Epithelial cell of proximal tubule (primary cell): Measurements from ENCODE around the gene ALDOA. TPM values are rescaled to one million over a fixed set of nuclear protein-coding genes. Genes with fewer than 3 reads are reported as not detected.

Experiments
- DNase-seq: peaks from one replicate; pipeline ENCODE4 v3.0.0-alpha.2; 2011; ENCODE audit warnings: low read depth
- H3K4me3 ChIP-seq: 2 replicates; pipeline ENCODE4 v1.5.1; 2011; ENCODE audit warnings: low read depth, mild to moderate bottlenecking, low read length
- total RNA-seq: library from RNA; depleted of rRNA; stranded (reverse); fragments of >200 nt; gene quantifications from 2 replicates; pipeline ENCODE4 v1.2.3, GENCODE V29; 2015
- TF ChIP-seq, protein P1 (sequence below): conservative IDR thresholded peaks from 2 replicates; pipeline ENCODE4 v1.5.1; 2012; ENCODE audit warnings: low read depth, mild to moderate bottlenecking, low read length

The ALDOA gene
- total RNA-seq, 1 donor from 2014 or later, result 2,089 TPM

DNA sequence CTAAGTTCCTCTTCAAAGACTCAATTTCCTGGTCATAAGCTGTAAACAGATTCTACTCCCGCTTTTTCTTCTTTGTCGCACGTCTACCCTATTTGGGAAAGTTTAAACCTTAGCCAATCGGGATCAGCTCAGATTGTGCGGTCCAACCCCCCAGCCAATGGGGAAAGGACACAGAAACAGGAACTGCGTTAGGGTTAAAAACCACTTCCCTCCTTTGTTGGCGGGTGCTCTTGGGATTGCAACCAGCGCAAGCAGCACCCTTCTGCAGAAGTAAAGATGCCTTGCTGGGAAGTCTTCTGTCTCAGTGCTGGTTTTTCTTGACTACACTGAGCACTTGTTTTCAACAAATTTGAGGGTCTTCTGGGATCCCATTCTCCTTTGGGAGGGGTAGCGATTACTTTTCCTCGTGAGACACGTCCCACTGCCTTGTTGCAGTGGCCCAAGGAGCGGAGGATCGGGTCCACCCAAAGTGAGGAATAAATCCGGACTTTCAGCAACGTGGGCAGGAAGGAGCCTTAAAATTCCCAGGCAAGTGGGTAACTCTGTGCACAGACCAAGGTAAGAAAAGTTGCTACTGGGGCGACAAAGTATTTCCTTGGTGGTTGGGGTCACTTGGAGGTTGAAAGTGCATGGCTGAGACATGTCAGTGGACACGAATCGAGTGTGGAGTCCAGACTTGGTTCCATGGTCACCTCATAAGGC is 31.5 kb downstream of the ALDOA start:
- no peak overlapping the region for H3K4me3 ChIP-seq
- no peak for DNase-seq
- TF ChIP-seq, protein P1, sequence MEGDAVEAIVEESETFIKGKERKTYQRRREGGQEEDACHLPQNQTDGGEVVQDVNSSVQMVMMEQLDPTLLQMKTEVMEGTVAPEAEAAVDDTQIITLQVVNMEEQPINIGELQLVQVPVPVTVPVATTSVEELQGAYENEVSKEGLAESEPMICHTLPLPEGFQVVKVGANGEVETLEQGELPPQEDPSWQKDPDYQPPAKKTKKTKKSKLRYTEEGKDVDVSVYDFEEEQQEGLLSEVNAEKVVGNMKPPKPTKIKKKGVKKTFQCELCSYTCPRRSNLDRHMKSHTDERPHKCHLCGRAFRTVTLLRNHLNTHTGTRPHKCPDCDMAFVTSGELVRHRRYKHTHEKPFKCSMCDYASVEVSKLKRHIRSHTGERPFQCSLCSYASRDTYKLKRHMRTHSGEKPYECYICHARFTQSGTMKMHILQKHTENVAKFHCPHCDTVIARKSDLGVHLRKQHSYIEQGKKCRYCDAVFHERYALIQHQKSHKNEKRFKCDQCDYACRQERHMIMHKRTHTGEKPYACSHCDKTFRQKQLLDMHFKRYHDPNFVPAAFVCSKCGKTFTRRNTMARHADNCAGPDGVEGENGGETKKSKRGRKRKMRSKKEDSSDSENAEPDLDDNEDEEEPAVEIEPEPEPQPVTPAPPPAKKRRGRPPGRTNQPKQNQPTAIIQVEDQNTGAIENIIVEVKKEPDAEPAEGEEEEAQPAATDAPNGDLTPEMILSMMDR, result no peak

DNA sequence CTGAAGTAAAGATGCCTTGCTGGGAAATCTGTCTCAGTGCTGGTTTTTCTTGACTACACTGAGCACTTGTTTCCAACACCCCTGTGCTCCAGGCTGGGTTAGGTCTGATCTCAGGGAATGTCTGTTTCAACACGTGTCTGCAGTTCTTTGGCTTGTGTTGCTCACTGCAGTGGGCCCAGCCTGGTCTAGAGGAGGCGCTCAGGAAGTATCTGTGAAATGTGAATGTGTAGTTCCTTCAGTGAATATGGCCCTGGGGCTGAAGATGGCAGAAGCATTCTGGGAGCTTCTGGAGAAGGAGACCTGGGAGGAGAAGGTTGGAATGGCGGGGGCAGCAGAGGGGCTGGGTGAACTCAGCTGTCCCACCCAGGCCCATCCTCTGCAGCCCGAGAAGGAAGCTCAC is 38.5 kb downstream of the ALDOA start:
- no peak overlapping the region for H3K4me3 ChIP-seq
- DNase-seq, result no peak
- TF ChIP-seq, protein P1, result no peak

DNA sequence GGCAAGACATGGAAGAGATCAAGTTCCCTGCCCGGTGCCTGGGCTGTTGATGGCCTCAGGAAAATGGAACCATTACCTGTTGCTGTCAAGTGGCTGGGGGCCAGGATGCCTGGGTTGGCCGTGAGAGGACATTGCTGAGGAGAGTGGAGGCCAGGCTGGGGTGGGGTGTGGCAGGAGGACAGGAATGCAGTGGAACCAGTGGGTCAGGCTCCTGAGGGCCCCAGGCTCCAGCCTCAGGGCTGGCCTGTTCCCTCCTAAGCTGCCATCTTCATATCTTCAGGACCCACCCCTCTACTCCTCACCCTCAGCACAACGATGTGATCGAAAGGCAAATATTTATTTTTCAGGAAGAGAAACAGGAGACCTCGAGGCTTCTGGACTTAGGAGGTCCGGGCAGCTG is 38.9 kb downstream of the ALDOA start:
- DNase-seq, result no peak
- TF ChIP-seq, protein P1, result no peak
- no peak overlapping the region for H3K4me3 ChIP-seq

DNA sequence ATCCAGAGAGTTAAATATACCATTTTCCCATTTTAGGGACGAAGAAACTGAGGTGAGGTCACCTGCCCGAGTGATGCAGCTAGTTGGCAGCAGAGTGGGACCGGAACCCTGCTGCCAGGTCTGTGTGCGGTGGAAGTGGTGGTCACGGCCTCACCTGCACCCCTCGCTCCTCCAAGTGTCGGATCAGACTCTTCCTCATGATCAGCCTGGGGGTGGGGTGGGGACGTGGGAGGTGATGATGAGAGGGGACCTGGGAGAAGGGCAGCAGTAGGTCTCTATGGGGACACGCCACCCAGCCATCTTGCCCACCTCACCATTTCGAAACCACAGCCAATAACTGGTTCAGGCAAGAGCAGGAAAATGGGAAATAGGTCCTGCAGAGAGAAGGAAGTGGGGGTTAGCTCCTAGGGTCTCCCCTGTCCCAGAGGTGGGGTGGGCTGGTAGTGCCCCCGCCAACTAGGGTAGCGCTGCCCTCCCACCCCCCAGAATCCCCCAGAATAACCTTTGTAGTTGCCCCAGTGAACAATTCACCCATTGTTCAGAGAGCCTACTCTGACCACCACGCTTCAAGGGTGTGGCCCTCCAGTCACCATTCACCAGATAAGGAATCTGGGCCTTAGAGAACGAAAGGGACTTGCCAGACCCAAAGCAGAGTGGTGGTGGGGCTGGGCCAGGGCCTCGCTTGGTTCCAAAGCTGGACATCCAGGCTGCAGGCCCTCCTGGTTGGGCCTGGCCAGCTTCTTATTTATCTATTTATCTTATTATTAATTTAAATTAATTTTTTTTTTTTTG is 42.7 kb downstream of the ALDOA start:
- DNase-seq, result no peak
- TF ChIP-seq, protein P1, result no peak
- H3K4me3 ChIP-seq, result no peak overlapping the region

DNA sequence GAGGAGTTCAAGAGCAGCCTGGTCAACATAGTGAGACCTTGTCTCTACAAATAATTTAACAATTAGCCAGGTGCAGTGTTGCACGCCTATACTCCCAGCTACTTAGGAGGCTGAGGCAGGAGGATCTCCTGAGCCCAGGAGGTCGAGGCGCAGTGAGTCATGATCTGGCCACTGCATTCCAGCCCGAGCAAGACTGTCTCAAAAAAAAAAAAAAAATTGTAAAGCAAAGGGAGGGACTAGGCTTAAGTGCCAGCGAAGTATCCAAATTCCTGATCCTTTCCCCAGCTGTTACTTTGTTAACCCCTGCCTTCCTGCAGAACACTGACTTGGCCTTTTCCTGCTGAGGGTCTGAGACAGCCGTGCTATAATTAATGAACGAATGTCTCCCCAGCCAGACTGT is 45.1 kb downstream of the ALDOA start:
- TF ChIP-seq, protein P1, result no peak
- no peak overlapping the region for H3K4me3 ChIP-seq
- no peak for DNase-seq

DNA sequence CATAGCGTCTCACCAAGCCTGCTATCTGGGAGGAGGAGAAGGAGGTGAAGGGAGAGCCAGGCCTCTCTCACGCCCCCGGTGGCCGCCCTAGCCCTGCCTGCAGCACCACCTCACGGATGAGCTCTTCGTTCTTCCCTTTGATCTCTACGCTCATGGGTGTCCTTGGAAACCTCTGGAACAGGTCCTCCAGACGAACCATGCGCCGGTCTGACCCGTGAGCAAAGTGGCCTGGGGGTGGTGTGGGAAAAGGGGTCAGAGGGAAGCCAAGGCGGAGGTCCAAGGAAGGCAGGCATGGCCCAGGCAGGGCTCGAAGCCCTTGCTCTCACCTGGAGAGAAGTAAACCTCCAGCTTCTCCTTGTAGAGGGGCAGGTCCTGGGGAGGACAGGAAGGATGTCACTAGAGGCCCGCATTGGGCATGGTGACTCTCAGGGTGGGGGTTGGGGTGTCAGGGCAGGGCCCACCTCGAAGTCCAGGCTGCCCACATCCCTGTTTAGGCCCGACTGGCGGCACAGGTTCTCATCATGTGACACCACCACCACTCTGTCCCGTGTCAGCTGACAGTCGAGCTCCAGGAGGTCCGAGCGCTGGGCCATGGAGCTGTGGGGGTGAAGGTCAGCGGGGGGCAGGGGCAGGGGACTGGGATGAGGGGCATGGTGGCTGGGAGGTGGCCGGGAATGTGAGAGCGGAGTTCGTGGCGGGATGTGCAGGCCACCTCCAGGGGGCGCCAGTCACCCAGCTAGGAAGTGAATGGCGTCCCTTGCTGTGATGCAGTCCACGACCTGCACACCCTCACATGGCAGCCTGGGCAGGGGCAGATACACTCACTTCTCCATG is 46.9 kb downstream of the ALDOA start:
- no peak for DNase-seq
- no peak overlapping the region for H3K4me3 ChIP-seq
- TF ChIP-seq, protein P1, result peak; percentile 65
